ENCODE data around the gene STX16.
"Not testable (repeated sequence)": the region's sequence is repeated elsewhere in the genome, so short reads cannot be mapped to it uniquely, and the experiment has no call there.

Gene STX16

DNA sequence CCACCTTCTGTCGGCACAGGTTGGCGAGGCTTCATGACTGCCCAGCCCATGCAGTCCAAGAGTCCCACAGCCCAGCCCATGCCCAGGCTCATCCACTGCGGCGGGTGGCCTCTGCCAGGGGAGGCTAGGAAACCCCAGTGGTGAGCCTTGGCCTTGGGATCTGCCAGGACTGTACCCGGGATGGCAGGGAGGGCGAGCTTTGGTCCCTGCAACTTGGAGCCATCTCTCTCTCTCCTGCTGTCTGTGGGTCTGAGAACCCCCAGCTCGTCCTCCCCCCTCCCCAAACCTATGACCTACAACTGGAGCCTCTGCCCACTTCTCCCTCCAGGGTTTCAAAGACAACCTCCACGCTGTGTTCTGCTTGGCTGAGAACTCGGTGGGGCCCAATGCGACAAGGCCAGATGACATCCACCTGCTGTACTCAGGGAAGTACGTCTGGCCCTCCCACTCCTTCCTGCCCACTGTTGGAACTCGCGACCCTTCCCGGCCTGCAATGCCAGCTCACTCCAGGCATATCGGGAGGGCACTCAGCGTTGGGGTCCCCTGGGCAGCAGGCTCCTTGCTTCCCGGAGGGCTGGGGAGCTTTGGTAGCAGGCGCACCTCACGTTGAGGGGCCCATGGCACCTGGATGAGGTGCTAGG is 61.2 kb downstream of the STX16 start:
- no peak for DNase-seq (ENCODE audit: low read depth)

DNA sequence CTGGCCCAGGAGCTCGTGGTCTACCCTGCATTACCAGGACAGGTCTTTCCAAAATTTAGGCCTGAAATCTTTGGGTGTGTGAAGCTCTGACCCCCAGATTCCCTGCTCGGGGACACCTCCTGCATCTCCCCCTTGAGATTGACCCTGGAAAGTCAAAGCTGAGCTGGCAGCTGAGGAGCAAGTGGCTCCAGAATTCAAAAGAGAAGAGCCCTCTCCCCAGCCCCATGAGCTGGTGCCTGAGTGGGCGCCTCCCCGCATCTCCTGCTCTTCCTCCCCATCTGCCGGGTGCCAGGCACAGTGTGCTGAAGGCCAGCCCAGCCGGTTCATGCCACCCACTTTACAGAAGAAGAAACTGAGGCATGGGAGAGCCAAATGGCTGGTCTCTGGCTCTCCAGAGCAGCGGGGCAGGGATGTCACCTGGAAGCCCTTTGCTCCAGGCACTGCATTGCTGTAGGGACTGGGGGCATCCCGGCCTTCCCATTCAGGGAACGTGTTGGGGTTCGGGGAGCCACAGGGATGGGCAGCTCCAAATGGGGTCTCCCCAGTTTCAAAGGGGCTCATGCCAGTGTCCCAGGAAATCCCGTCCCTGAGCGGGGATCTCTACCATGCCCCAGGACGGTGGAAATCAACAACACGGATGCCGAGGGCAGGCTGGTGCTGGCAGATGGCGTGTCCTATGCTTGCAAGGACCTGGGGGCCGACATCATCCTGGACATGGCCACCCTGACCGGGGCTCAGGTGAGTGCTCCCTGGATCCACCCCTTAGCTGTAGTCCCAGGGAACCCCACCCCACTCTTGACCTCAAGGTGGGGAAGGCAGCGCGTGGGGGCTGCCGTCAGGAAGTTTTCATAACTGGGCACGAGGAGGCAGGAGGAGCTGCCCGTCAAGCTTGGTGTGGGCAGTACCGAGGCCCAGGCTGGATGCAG is 62.0 kb downstream of the STX16 start:
- DNase-seq (ENCODE audit: low read depth): no peak

DNA sequence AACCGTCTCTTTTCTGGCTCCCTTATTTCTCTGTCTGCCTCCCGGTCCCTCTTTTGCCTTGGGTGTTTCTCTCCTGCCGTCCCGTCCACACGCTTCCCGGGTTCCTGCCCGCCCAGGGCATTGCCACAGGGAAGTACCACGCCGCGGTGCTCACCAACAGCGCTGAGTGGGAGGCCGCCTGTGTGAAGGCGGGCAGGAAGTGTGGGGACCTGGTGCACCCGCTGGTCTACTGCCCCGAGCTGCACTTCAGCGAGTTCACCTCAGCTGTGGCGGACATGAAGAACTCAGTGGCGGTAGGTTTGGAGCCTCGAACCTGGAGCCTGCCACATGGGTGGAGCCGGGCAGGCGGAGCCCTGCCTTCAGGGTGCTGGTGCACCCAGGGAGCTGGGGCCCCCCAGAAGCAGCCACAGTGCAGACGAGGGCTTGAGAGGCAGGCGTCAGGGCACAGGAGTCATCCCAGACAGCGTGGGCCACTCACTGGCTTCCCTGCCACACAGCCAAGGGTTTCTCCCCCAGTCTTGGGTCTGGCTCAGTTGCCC is 62.8 kb downstream of the STX16 start:
- no peak for DNase-seq (ENCODE audit: low read depth)

DNA sequence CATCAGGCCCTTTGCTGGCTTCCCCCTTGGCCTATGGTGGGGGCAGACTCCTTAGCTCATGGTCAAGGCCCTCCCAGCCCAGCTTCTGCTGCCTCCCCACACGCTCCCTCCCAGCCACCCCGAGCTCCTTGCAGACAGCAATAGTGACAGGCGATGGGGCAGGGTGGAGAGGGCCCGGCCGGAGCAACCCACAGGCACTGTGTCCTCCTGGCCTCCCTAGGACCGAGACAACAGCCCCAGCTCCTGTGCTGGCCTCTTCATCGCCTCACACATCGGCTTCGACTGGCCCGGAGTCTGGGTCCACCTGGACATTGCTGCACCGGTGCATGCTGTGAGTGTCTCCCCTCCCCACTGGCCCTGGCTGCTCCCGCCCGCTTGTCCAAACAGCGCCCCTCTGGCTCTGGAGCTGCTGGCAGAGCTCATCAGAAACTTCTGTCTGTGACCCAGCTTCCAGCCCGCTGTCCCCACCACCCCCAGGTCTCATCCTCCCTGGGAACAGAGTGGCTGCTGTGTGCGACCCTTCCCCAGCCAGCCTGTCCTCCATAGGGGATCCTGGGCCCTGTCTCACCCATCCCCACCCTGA is 63.3 kb downstream of the STX16 start:
- DNase-seq (ENCODE audit: low read depth): no peak

GRCh38 chr20:58714923-58715351 is 63.9 kb downstream of the STX16 start:
- no peak for DNase-seq (ENCODE audit: low read depth)

DNA sequence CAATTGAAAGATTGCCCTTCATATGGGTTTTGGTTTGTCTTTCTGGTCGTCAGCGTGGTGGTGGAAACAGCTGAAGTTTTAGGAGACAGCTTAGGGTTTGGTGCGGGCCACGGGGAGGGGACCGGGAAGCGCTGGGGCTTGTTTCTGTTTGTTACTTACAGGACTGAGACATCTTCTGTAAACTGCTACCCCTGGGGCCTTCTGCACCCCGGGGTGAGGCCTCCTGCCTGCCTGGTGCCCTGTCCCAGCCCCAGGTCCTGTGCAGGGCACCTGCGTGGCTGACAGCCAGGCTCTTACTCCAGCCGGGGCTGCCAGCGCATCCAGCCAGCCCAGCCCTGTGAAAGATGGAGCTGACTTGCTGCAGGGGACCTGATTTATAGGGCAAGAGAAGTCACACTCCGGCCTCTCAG is 64.3 kb downstream of the STX16 start:
- no peak for DNase-seq (ENCODE audit: low read depth)

DNA sequence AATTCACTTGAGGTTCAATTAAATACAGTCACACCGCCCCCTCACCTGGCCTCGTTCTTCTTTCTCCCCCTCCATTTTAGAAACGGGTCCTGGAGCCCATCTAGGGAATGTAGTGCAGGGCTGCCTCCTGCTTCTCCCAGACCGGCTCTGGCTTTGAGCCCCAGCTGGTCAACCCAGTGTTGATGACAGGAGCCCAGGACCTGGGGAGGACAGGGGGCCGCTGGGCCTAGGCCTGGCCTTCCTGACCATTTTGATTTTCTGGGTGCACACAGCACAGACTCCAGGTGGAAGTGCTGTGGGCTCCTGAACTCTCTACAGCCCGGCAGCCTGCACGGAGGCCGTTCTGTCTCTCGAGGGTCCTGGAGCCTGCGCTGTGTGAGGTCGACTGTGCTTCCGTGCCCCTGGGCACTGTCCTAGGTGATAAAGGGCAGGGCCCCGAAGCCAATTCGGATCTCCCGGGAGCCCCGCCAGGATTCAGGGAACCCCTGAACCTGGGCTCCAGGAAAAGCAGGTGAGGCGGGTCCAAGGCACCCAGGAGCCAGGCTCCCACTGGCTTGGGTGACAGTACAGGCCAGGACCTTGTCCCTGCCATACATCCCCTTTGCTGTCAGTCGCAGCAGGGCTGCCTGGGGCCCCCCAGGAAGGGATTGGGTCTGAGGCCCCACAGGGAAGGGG is 64.9 kb downstream of the STX16 start:
- no peak for DNase-seq (ENCODE audit: low read depth)

- no peak for DNase-seq (ENCODE audit: low read depth)
These were observed 65.6 kb downstream of the STX16 start for GRCh38 chr20:58716476-58717277.

- DNase-seq (ENCODE audit: low read depth): no peak
These were observed 66.4 kb downstream of the STX16 start for GRCh38 chr20:58717278-58718091.

GRCh38 chr20:58718121-58718563 is 67.1 kb downstream of the STX16 start:
- DNase-seq (ENCODE audit: low read depth): no peak

GRCh38 chr20:58718729-58719128 is 67.6 kb downstream of the STX16 start:
- no peak for DNase-seq (ENCODE audit: low read depth)

DNA sequence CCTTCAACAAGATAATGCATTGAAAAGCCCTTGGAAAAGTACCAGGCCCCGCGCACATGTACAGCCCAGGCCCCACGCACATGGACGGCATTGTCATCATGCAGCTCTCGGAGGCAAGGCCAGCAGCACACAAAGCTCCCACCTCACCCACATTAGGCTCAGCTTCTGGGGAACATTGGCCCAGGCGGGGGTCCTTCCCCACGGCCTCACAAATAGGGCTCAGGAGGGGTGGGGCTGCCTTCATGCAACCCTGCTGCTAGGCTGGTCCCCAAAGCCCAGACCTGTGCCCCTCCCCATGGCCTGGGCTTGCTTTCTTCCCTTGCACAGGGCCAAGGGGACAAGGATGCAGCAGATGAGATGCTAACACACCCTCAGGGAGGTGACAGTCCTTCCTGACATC is 68.2 kb downstream of the STX16 start:
- no peak for DNase-seq (ENCODE audit: low read depth)

DNA sequence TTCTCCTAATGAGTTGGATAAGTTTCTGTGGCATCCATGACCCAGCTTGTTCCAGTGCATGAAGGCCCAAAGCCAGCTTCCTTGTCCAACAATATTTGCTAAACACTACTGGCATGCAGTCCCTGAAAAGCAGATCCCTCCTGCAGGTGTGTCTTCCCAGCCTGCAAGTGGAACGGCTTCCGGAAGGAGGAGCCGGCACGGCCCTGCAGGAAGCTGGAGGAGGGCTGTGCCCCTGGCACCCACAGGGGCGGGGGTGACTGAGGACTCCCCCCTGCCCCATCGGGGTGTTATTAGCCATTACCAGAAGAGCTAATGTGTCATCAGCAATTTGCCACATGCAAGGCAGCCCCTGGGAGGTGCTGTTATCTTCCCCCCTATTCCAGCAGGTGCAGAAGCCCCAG is 68.9 kb downstream of the STX16 start:
- no peak for DNase-seq (ENCODE audit: low read depth)

GRCh38 chr20:58720890-58721289 is 69.8 kb downstream of the STX16 start:
- DNase-seq (ENCODE audit: low read depth): no peak

GRCh38 chr20:58721951-58722778 is 71.1 kb downstream of the STX16 start:
- no peak for DNase-seq (ENCODE audit: low read depth)

- no peak for DNase-seq (ENCODE audit: low read depth)
These were observed 72.0 kb downstream of the STX16 start for GRCh38 chr20:58722877-58723627.

- no peak for DNase-seq (ENCODE audit: low read depth)
These were observed 72.5 kb downstream of the STX16 start for GRCh38 chr20:58723628-58723984.

GRCh38 chr20:58726156-58726555 is 75.1 kb downstream of the STX16 start:
- DNase-seq (ENCODE audit: low read depth): not testable (repeated sequence)

Measured in stimulated activated CD4-positive, alpha-beta T cell treated with anti-CD3 and anti-CD28 coated beads, Interleukin-2, amount 100 ng/mL, for 4 hours (primary cell).